GM21737 (cell line): ENCODE results near the gene HLF.
"Not testable (repeated sequence)": the region's sequence is repeated elsewhere in the genome, so short reads cannot be mapped to it uniquely, and the experiment has no call there.

Experiments
- ATAC-seq: cut with Tn5 transposase; IDR thresholded peaks from one replicate; pipeline ENCODE4 v1.9.1; 2021; ENCODE audit warnings: mild to moderate bottlenecking, moderate library complexity; ENCODE audit not compliant: unreplicated experiment

The HLF gene

GRCh38 chr17:55324296-55324978 lies 59.7 kb downstream of the HLF start:
- ATAC-seq = no peak

- no peak for ATAC-seq
These were observed 60.6 kb downstream of the HLF start for GRCh38 chr17:55325406-55325805.

DNA sequence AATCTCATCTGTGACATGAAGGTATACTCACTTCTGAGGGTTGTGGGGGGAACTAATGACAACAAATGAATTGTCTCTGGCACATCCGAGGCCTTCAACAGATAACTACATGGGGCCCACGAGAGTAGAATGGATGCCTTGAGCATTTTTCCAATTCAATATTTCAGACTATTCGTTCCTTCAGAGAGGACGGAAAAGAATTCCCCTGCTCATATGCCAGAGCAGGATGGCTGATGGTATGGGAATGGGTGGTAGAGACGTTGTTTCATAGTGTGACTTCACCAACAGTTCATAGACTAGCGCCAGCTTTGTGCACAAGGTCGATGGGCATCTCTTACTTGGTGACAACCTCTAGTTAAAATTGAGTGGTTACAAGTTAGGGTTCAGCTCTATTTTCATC lies 61.3 kb downstream of the HLF start:
- no peak for ATAC-seq

- ATAC-seq = no peak
These were observed 62.7 kb downstream of the HLF start for GRCh38 chr17:55327225-55328088.

DNA sequence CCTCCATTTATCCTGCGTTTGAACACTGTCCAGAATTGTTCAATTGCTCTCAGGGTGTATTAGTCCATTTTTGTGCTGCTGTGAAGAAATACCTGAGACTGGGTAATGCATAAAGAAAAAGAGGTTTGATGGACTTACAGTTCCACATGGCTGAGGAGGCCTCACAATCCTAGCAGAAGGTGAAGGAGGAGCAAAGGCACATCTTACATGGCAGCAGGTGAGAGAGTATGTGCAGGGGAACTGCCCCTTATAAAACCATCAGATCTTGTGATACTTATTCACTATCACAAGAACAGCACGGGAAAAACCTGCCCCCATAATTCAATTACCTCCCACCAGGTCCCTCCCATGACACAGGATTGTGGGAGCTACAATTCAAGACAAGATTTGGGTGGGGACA lies 63.8 kb downstream of the HLF start:
- not testable (repeated sequence) for ATAC-seq

DNA sequence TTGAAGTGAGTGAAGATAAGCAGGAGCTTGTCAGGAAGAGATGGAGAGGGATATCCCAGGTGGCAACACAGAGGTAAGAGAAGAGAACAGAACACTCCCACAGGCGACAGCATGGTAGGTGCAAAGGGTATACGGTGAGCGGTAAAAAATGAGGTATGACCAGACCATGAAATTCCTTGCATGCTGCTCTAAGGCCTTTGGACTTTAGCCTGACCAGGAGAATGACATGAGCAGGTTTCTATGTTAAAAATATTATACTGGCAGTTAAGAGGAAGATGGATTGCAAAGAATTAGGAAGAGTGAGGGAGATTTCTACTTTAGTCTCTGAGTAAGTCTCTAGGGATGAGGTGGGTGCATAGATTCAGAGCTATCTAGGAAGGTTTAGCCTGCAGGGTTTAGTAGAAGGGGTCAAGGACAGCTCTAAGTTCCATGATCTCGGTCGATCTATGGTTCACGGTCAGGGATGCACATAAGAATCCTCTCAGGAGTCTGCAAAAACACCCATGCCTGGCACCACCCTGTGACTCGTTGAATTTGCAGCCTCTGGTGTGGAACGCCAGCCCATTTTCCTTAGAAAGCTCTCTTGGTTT lies 65.7 kb downstream of the HLF start:
- no peak for ATAC-seq

DNA sequence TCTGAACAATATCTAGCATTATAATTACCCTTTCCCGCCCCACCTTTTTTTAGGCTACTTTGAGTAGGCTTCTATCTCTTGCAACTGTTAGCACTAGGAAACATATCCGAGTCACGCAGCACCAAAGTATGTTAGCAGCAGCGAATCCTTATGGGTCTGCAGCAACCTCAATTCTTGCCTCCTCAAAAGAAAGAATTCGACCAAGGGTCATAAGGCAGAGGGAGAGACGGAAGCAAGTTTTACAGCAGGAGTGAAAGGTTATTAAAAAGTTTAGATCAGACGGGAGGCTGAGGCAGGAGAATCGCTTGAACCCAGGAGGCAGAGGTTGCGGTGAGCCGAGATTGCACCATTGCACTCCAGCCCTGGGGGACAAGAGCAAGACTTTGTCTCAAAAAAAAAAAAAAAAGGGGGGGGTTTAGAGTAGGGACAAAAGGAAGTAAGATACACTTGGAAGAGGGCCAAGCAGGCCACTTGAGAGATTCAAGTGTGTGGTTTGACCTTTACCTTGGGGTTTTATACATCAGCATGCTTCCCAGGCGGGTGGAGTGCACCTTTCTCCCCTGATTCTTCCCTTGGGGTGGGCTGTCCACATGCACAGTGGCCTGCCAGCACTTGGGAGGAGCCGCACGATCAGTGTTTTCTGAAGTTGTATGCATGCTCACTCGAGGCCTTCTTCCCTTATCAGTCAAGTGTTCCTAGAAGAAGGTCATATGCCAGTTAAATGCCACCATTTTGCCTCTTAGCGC lies 67.7 kb downstream of the HLF start:
- ATAC-seq = no peak

- no peak for ATAC-seq
These were observed 69.5 kb downstream of the HLF start for GRCh38 chr17:55334285-55334684.

DNA sequence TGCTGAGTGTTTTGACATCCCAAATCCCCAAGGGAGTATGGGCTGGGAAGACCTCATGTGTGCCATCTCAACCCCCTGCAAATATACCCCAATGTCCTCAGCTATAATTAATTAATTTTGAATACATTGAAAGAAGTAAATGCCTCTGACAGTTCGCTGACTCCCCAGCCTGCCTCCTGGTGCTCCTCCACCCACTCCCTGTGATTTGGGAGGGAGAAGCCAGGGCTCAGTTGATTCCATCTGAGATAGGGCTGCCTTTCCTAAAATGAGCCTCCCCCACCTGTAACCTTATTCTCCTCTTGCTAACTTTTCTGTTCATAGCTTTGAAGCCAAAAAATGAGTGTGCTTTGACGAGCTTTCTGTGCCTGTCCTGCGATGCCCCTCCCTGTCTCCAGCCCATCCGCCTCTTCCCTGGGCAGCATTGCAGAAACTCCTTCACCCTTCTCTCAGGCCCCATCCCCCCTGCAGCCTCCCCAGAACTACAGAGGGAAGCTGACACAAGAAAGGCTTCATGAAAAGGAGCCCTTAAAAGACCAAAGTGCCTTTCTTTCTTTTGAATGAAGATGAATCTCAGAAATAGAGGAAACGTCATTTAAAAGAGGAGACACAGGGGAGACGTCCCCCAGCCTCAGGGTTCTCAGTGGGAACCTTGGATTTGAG lies 70.3 kb downstream of the HLF start:
- no peak for ATAC-seq

DNA sequence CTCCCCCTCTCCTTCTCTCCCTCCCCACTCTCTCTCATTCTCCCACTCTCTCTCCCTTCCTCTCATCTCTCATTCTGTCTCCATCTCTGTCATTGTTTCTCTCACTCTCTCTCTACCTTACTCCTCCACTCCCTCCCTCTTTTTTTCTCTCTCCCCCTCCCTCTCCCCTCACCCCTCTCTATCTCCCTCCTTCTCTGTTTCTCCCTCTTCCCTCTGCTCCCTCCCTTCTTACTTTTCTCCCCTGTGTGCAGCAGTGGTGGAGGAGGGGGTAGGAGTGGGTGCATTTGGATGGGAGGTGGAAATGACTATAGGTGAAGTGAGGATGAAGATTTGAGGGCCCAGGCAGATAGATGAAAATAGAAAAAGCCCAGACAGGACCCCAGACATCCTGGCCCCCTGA lies 70.9 kb downstream of the HLF start:
- no peak for ATAC-seq

- ATAC-seq = no peak
These were observed 71.7 kb downstream of the HLF start for GRCh38 chr17:55336426-55336825.

DNA sequence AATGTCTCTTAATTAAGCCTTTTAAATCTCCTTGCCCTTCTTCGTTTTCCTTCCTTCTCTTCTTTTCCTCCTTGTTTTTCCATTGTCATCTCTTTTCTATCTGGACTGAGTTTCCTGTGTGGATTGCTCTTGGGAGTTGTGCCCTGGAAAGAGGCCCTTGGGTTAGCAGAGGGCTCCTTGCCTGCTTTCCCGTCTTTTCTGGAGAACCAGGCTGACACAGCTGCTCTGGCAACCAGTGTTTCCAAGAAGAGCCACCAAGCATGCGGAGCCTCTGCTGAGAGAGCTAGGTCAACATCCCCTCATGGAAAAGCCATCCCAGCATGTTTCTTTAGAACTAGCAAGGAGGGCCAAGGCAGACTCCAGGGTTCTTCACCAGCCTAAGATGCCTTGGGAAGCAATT lies 75.4 kb downstream of the HLF start:
- ATAC-seq = no peak

- ATAC-seq = no peak
These were observed 75.9 kb downstream of the HLF start for GRCh38 chr17:55340686-55341085.

DNA sequence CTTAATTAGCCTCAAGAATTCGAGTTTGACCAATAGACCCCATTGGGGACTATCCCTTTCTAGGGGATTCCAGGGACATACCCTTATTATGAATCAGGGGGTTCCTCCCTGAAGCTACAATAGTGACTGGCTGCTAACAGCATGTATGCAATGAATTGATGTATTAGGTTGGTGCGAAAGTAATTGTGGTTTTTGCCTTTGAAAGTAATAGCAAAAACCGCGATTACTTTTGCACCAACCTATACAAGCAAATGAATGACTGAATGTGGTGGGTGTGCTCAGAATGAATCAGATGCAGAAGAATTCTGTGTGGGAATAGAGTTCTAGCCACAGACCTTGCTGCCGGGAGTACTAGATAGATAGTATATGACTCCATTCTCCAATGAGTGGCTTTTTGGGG lies 76.7 kb downstream of the HLF start:
- no peak for ATAC-seq

- no peak for ATAC-seq
These were observed 78.2 kb downstream of the HLF start for GRCh38 chr17:55342800-55343585.

DNA sequence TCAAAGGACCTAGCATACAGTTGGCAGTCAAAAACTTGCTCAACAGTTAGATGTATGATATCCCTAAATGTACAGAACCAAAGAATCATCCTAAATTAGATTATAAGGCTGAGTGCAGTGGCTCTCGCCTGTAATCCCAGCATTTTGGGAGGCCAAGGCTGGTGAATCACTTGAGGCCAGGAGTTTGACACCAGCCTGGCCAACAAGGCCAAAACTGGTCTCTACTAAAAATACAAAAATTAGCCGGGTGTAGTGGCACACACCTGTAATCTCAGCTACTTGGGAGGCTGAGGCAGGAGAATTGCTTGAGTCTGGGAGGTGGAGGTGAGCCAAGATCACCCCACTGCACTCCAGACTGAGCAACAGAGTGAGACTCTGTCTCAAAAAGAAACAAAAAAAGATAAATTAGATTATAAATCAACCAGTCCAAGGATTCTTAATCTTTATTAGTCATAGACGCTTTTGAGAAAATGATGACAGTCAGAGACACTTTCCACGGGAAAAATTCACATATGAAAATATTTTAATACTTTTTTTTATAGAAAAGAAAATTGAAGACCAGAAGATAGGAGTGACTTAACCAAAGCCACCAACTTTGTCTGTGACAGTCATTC lies 79.2 kb downstream of the HLF start:
- ATAC-seq = no peak

GRCh38 chr17:55344514-55344997 lies 79.8 kb downstream of the HLF start:
- no peak for ATAC-seq

DNA sequence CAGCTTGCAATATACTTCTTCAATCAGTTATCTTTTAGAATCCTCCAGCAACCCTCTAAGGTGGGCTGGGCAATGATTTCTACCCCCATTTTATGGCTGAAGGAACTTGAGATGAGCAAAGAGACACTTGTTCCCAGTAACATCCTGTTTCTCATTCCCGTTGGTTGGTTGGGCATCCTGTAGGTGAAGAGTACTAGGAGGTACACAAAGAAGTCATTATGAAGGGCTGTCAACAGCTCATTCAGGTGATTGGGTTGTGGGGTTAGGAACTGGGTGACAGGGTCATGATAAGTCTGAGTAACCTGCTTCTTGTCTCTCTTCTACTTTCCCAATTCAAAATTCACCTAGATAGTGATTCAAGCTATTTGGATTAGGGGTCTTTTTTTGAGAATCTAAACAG lies 80.4 kb downstream of the HLF start:
- no peak for ATAC-seq

GRCh38 chr17:55346658-55347057 lies 81.9 kb downstream of the HLF start:
- ATAC-seq = no peak
